ES-I3 (cell line): ENCODE data around the gene GALR2.

Experiments
- H3K36me3 ChIP-seq: 2 replicates; pipeline ENCODE4 v1.6.1; 2013; ENCODE audit warnings: mild to moderate bottlenecking, low read length, control low read depth, moderate library complexity; ENCODE audit not compliant: insufficient read depth
- H3K4me1 ChIP-seq: 2 replicates; pipeline ENCODE4 v1.6.1; 2013; ENCODE audit warnings: mild to moderate bottlenecking, control low read depth, low read length; ENCODE audit not compliant: insufficient read depth
- H3K9ac ChIP-seq: 2 replicates; pipeline ENCODE4 v1.6.1; 2013; ENCODE audit warnings: low read depth, mild to moderate bottlenecking, low read length, moderate library complexity
- H3K9me3 ChIP-seq: 2 replicates; pipeline ENCODE4 v1.6.1; 2013; ENCODE audit warnings: mild to moderate bottlenecking, low read length, moderate library complexity; ENCODE audit not compliant: control insufficient read depth, insufficient read depth

The GALR2 gene

GRCh38 chr17:76089680-76090516 is 15.3 kb downstream of the GALR2 start:
- H3K4me1 ChIP-seq, result no peaks in the 10 kb centered on the region
- H3K9ac ChIP-seq, result no peak overlapping the region
- peaks cover 42% of the 10 kb centered on the region for H3K36me3 ChIP-seq
- H3K9me3 ChIP-seq, result no peaks in the 10 kb centered on the region

- Histone ChIP-seq H3K9ac (no peak overlapping the region), H3K36me3 (peaks cover 37% of the 10 kb centered on the region), H3K9me3 (no peaks in the 10 kb centered on the region), H3K4me1 (no peaks in the 10 kb centered on the region)
These were observed 16.0 kb downstream of the GALR2 start for GRCh38 chr17:76090517-76091129.

GRCh38 chr17:76091526-76092286 is 17.1 kb downstream of the GALR2 start:
- H3K9me3 ChIP-seq, result no peaks in the 10 kb centered on the region
- H3K36me3 ChIP-seq, result peaks cover 34% of the 10 kb centered on the region
- H3K4me1 ChIP-seq, result no peaks in the 10 kb centered on the region
- no peak overlapping the region for H3K9ac ChIP-seq

GRCh38 chr17:76092526-76093413 is 18.2 kb downstream of the GALR2 start:
- H3K36me3 ChIP-seq, result peaks cover 38% of the 10 kb centered on the region
- no peaks in the 10 kb centered on the region for H3K4me1 ChIP-seq
- H3K9ac ChIP-seq, result no peak overlapping the region
- H3K9me3 ChIP-seq, result no peaks in the 10 kb centered on the region

- Histone ChIP-seq H3K9ac (no peak overlapping the region), H3K4me1 (no peaks in the 10 kb centered on the region)
These were observed 19.5 kb downstream of the GALR2 start for GRCh38 chr17:76094046-76094445.

GRCh38 chr17:76095943-76096342 is 21.4 kb downstream of the GALR2 start:
- Histone ChIP-seq H3K9ac (no peak overlapping the region), H3K4me1 (no peaks in the 10 kb centered on the region), H3K36me3 (peaks cover 38% of the 10 kb centered on the region), H3K9me3 (no peaks in the 10 kb centered on the region)

More at GRCh38 chr17:76094046-76094445, 19.5 kb downstream of the GALR2 start:
- peaks cover 32% of the 10 kb centered on the region for H3K36me3 ChIP-seq
- no peaks in the 10 kb centered on the region for H3K9me3 ChIP-seq

- Histone ChIP-seq H3K9ac (no peak overlapping the region), H3K9me3 (no peaks in the 10 kb centered on the region), H3K36me3 (peaks cover 41% of the 10 kb centered on the region), H3K4me1 (no peaks in the 10 kb centered on the region)
These were observed 23.2 kb downstream of the GALR2 start for GRCh38 chr17:76097716-76098295.

GRCh38 chr17:76102944-76103273 is 28.3 kb downstream of the GALR2 start:
- H3K36me3 ChIP-seq, result peaks cover 14% of the 10 kb centered on the region
- peaks cover 12% of the 10 kb centered on the region for H3K4me1 ChIP-seq
- peak overlapping the region; percentile 76 for H3K9ac ChIP-seq
- H3K9me3 ChIP-seq, result no peaks in the 10 kb centered on the region

- Histone ChIP-seq H3K4me1 (peaks cover 12% of the 10 kb centered on the region), H3K9ac (peak within 1 kb of the TSS; percentile 76), H3K9me3 (no peaks in the 10 kb centered on the region), H3K36me3 (peaks cover 14% of the 10 kb centered on the region)
These were observed 28.9 kb downstream of the GALR2 start, which contains the start of gene EXOC7 for GRCh38 chr17:76103274-76104139. TSS of gene EXOC7 (minus strand) at chr17:76103787. CDS start at chr17:76103692, 95 bp downstream.

- Histone ChIP-seq H3K4me1 (peaks cover 12% of the 10 kb centered on the region), H3K9ac (peak overlapping the region; percentile 76), H3K36me3 (peaks cover 14% of the 10 kb centered on the region), H3K9me3 (no peaks in the 10 kb centered on the region)
These were observed 29.7 kb downstream of the GALR2 start for GRCh38 chr17:76104140-76104895.

GRCh38 chr17:76104896-76105231 is 30.3 kb downstream of the GALR2 start:
- peaks cover 14% of the 10 kb centered on the region for H3K36me3 ChIP-seq
- no peak overlapping the region; the same call in 1 of the 2 replicates for H3K9ac ChIP-seq
- H3K4me1 ChIP-seq, result peaks cover 12% of the 10 kb centered on the region
- H3K9me3 ChIP-seq, result no peaks in the 10 kb centered on the region

- Histone ChIP-seq H3K4me1 (peaks cover 12% of the 10 kb centered on the region), H3K9ac (no peak overlapping the region), H3K36me3 (peaks cover 1% of the 10 kb centered on the region; the same call in 1 of the 2 replicates), H3K9me3 (no peaks in the 10 kb centered on the region)
These were observed 32.1 kb downstream of the GALR2 start for GRCh38 chr17:76106703-76107102.
